ENCODE data around the gene TOR4A. TPM values are rescaled to one million over a fixed set of nuclear protein-coding genes. Genes with fewer than 3 reads are reported as not detected.
"Not testable (repeated sequence)": the region's sequence is repeated elsewhere in the genome, so short reads cannot be mapped to it uniquely, and the experiment has no call there.

The TOR4A gene
- total and polyA plus RNA-seq, 2 experiments from 2014 or later = 2.0 to 19.0 TPM

DNA sequence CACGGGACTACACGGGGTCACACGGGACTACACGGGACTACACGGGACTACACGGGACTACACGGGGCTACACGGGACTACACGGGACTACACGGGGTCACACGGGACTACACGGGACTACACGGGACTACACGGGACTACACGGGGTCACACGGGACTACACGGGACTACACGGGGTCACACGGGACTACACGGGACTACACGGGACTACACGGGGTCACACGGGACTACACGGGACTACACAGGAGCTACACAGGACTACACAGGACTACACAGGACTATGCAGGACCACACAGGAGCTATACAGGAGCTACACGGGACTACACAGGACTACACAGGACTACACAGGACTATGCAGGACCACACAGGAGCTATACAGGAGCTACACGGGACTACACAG, 52.1 kb downstream of the TOR4A start:
- H3K27ac Mint-ChIP-seq; H3K4me2 ChIP-seq; H3K9me2 ChIP-seq (ENCODE audit: insufficient read depth); ATAC-seq; H3K4me3 ChIP-seq; H3K4me1 ChIP-seq (ENCODE audit: insufficient read depth); H3K79me2 ChIP-seq (replicated peaks; ENCODE audit: insufficient read depth); DNase-seq (ENCODE audit: low spot score); H3K4me1 Mint-ChIP-seq; H3F3A ChIP-seq (replicated peaks; ENCODE audit: low read depth); H3K27me3 ChIP-seq (ENCODE audit: insufficient read depth); H3K4me3 Mint-ChIP-seq; H3K36me3 ChIP-seq (ENCODE audit: insufficient read depth); H3K27ac ChIP-seq (ENCODE audit: low read depth); H2AFZ ChIP-seq; H4K20me1 ChIP-seq (replicated peaks; ENCODE audit: insufficient read depth): not testable (repeated sequence)
- peaks cover 22% of the 10 kb centered on the region for H3K36me3 Mint-ChIP-seq (ENCODE audit: low read depth)
- H3K27me3 Mint-ChIP-seq (ENCODE audit: insufficient read depth, low read depth, poor library complexity) = peaks cover 22% of the 10 kb centered on the region
- peaks cover 53% of the 10 kb centered on the region for H3K9me3 Mint-ChIP-seq

DNA sequence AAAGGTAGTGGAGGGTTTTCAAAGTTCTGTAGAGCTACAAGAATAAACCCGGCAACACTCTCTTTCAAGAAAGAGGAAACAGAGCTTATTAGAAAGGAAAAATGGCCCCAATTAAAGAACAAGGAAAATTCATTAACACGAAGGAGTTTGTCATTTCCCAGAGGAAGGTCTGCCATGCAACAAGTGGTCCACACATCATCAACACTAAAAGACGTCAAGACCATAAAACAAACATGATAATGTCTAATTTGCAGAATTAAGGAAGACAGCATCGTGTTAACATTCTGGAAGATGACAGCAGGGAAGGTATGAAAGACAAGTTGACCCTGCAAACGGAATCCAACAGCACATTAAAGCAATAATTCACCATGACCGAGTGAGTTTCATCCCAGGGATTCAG, 53.2 kb downstream of the TOR4A start:
- H3K4me1 Mint-ChIP-seq = no peaks in the 10 kb centered on the region; the same call in 2 of the 3 replicates
- DNase-seq (ENCODE audit: low spot score) (no peak), ATAC-seq (no peak)
- H3K4me3 Mint-ChIP-seq = no peak overlapping the region; the same call in 2 of the 3 replicates
- H3K27ac Mint-ChIP-seq = no peak overlapping the region
- peaks cover 27% of the 10 kb centered on the region for H3K36me3 Mint-ChIP-seq (ENCODE audit: low read depth)
- Histone ChIP-seq H4K20me1 (replicated peaks; ENCODE audit: insufficient read depth) (no peaks in the 10 kb centered on the region), H3K36me3 (ENCODE audit: insufficient read depth) (no peaks in the 10 kb centered on the region), H3K4me3 (no peak overlapping the region), H3K79me2 (replicated peaks; ENCODE audit: insufficient read depth) (no peaks in the 10 kb centered on the region), H3K4me2 (no peak overlapping the region), H2AFZ (no peak overlapping the region), H3K4me1 (ENCODE audit: insufficient read depth) (no peaks in the 10 kb centered on the region), H3K27me3 (ENCODE audit: insufficient read depth) (no peaks in the 10 kb centered on the region), H3F3A (replicated peaks; ENCODE audit: low read depth) (no peaks in the 10 kb centered on the region), H3K27ac (ENCODE audit: low read depth) (no peak overlapping the region), H3K9me2 (ENCODE audit: insufficient read depth) (no peaks in the 10 kb centered on the region)
- TF ChIP-seq STAT1 (IDR thresholded peaks at IDR 0.05; ENCODE audit: unreplicated experiment) (no peak), EZH2 (IDR thresholded peaks at IDR 0.05; ENCODE audit: low read depth, unreplicated experiment) (no peak), CREB1 (CRISPR knock-in tag; IDR thresholded peaks at IDR 0.05; ENCODE audit: low read depth) (no peak), ZNF331 (CRISPR knock-in tag; IDR thresholded peaks at IDR 0.05; ENCODE audit: low read depth) (no peak)
- TF ChIP-seq, protein P1, sequence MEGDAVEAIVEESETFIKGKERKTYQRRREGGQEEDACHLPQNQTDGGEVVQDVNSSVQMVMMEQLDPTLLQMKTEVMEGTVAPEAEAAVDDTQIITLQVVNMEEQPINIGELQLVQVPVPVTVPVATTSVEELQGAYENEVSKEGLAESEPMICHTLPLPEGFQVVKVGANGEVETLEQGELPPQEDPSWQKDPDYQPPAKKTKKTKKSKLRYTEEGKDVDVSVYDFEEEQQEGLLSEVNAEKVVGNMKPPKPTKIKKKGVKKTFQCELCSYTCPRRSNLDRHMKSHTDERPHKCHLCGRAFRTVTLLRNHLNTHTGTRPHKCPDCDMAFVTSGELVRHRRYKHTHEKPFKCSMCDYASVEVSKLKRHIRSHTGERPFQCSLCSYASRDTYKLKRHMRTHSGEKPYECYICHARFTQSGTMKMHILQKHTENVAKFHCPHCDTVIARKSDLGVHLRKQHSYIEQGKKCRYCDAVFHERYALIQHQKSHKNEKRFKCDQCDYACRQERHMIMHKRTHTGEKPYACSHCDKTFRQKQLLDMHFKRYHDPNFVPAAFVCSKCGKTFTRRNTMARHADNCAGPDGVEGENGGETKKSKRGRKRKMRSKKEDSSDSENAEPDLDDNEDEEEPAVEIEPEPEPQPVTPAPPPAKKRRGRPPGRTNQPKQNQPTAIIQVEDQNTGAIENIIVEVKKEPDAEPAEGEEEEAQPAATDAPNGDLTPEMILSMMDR (conservative IDR thresholded peaks at IDR 0.05; ENCODE audit: low read depth in 2 of 2) = no peak
- TF ChIP-seq, protein P2, sequence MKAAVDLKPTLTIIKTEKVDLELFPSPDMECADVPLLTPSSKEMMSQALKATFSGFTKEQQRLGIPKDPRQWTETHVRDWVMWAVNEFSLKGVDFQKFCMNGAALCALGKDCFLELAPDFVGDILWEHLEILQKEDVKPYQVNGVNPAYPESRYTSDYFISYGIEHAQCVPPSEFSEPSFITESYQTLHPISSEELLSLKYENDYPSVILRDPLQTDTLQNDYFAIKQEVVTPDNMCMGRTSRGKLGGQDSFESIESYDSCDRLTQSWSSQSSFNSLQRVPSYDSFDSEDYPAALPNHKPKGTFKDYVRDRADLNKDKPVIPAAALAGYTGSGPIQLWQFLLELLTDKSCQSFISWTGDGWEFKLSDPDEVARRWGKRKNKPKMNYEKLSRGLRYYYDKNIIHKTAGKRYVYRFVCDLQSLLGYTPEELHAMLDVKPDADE (IDR thresholded peaks at IDR 0.05) = no peak
- H3K9me3 Mint-ChIP-seq = peaks cover 62% of the 10 kb centered on the region
- H3K27me3 Mint-ChIP-seq (ENCODE audit: insufficient read depth, low read depth, poor library complexity) = peaks cover 22% of the 10 kb centered on the region

DNA sequence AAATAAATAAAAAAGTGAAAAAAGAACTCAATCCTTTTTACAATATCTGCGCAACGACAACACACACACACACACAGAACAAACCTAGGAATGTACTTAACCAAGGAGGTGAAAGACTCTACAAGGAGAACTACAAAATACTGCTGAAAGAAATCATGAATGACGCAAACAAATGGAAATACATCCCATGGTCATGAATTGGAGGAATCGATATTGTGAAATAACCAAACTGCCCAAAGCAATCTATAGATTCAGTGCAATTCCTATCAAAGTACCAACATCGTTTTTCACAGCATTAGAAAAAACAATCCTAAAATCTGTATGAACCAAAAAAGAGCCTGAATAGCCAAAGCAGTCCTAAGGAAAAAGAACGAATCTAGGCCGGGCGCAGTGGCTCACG, 54.4 kb downstream of the TOR4A start:
- Histone ChIP-seq H3K27me3 (ENCODE audit: insufficient read depth) (no peaks in the 10 kb centered on the region), H3K36me3 (ENCODE audit: insufficient read depth) (no peaks in the 10 kb centered on the region), H3K4me1 (ENCODE audit: insufficient read depth) (no peaks in the 10 kb centered on the region), H3K27ac (ENCODE audit: low read depth) (no peak overlapping the region), H3K9me2 (ENCODE audit: insufficient read depth) (no peaks in the 10 kb centered on the region), H4K20me1 (replicated peaks; ENCODE audit: insufficient read depth) (no peaks in the 10 kb centered on the region), H3K4me2 (no peak overlapping the region), H3K79me2 (replicated peaks; ENCODE audit: insufficient read depth) (no peaks in the 10 kb centered on the region), H2AFZ (no peak overlapping the region), H3F3A (replicated peaks; ENCODE audit: low read depth) (no peaks in the 10 kb centered on the region), H3K4me3 (no peak overlapping the region)
- H3K4me3 Mint-ChIP-seq = no peak overlapping the region
- no peaks in the 10 kb centered on the region; the same call in 2 of the 3 replicates for H3K4me1 Mint-ChIP-seq
- H3K36me3 Mint-ChIP-seq (ENCODE audit: low read depth) = peaks cover 30% of the 10 kb centered on the region
- no peak overlapping the region for H3K27ac Mint-ChIP-seq
- no peak for DNase-seq (ENCODE audit: low spot score)
- no peak for ATAC-seq
- H3K27me3 Mint-ChIP-seq (ENCODE audit: insufficient read depth, low read depth, poor library complexity) = peaks cover 22% of the 10 kb centered on the region
- TF ChIP-seq, protein P1 (conservative IDR thresholded peaks at IDR 0.05; ENCODE audit: low read depth in 2 of 2) = no peak
- TF ChIP-seq NANOG (IDR thresholded peaks at IDR 0.05; ENCODE audit: borderline replicate concordance) = no peak
- peaks cover 74% of the 10 kb centered on the region for H3K9me3 Mint-ChIP-seq

Measured in GM23338 (cell line).